WERI-Rb-1 (cell line): ENCODE data around the gene C6orf120.

ENCODE experiments used
- DNase-seq: peaks from one replicate; pipeline ENCODE4 v3.0.0-alpha.2; 2020
- H3K27ac ChIP-seq: fragments of 250-450 bp; sonication (Bioruptor Pico); 2 replicates; pipeline ENCODE4 v1.5.1; 2020; ENCODE audit warnings: mild to moderate bottlenecking, moderate library complexity
- H3K27me3 ChIP-seq: fragments of 250-450 bp; sonication (Bioruptor Pico); 2 replicates; pipeline ENCODE4 v1.5.1; 2021; ENCODE audit warnings: mild to moderate bottlenecking, low read depth, moderate library complexity; ENCODE audit not compliant: insufficient read depth, severe bottlenecking
- H3K36me3 ChIP-seq: fragments of 250-450 bp; sonication (Bioruptor Pico); 2 replicates; pipeline ENCODE4 v1.5.1; 2020; ENCODE audit warnings: mild to moderate bottlenecking, moderate library complexity
- H3K4me3 ChIP-seq: 2 replicates; pipeline ENCODE4 v1.5.1; 2011; ENCODE audit warnings: low read depth, mild to moderate bottlenecking, control low read depth, low read length
- H3K9me3 ChIP-seq: fragments of 250-450 bp; sonication (Bioruptor Pico); 2 replicates; pipeline ENCODE4 v1.5.1; 2021; ENCODE audit warnings: mild to moderate bottlenecking, moderate library complexity; ENCODE audit not compliant: severe bottlenecking
- CTCF ChIP-seq: IDR thresholded peaks from 2 replicates; pipeline ENCODE4 v1.5.1; 2011; ENCODE audit warnings: low read depth, mild to moderate bottlenecking, control low read depth, inconsistent platforms, low read length

The C6orf120 gene

GRCh38 chr6:169663468-169663867 is 38.5 kb upstream of the C6orf120 start:
- Histone ChIP-seq H3K36me3 (no peaks in the 10 kb centered on the region; the same call in none of the 2 replicates), H3K4me3 (no peak overlapping the region), H3K27me3 (no peaks in the 10 kb centered on the region), H3K9me3 (no peaks in the 10 kb centered on the region), H3K27ac (no peak overlapping the region)
- no peak for DNase-seq
- TF ChIP-seq CTCF: no peak

- Histone ChIP-seq H3K27me3 (no peaks in the 10 kb centered on the region), H3K4me3 (no peak overlapping the region), H3K9me3 (no peaks in the 10 kb centered on the region), H3K36me3 (no peaks in the 10 kb centered on the region; the same call in none of the 2 replicates), H3K27ac (no peak overlapping the region)
- TF ChIP-seq CTCF: no peak
- no peak for DNase-seq
Observed at GRCh38 chr6:169664227-169664626, 37.7 kb upstream of the C6orf120 start.

GRCh38 chr6:169665289-169665688 is 36.6 kb upstream of the C6orf120 start:
- Histone ChIP-seq H3K36me3 (no peaks in the 10 kb centered on the region; the same call in none of the 2 replicates), H3K9me3 (no peaks in the 10 kb centered on the region), H3K27me3 (no peaks in the 10 kb centered on the region), H3K4me3 (no peak overlapping the region), H3K27ac (no peak overlapping the region)
- TF ChIP-seq CTCF: no peak
- DNase-seq: no peak

GRCh38 chr6:169666441-169666840 is 35.5 kb upstream of the C6orf120 start:
- TF ChIP-seq CTCF: no peak
- DNase-seq: no peak
- Histone ChIP-seq H3K9me3 (no peaks in the 10 kb centered on the region), H3K4me3 (no peak overlapping the region), H3K27ac (no peak overlapping the region), H3K27me3 (no peaks in the 10 kb centered on the region), H3K36me3 (no peaks in the 10 kb centered on the region; the same call in none of the 2 replicates)

- no peaks in the 10 kb centered on the region; the same call in none of the 2 replicates for H3K36me3 ChIP-seq
- H3K4me3 ChIP-seq: no peak overlapping the region
- no peaks in the 10 kb centered on the region for H3K9me3 ChIP-seq
- H3K27me3 ChIP-seq: no peaks in the 10 kb centered on the region
- TF ChIP-seq CTCF: no peak
- no peak for DNase-seq
- H3K27ac ChIP-seq: no peak overlapping the region
Observed at GRCh38 chr6:169667716-169668115, 34.2 kb upstream of the C6orf120 start.

- no peak for DNase-seq
- Histone ChIP-seq H3K9me3 (no peaks in the 10 kb centered on the region), H3K27me3 (no peaks in the 10 kb centered on the region), H3K36me3 (no peaks in the 10 kb centered on the region; the same call in none of the 2 replicates), H3K4me3 (no peak overlapping the region), H3K27ac (no peak overlapping the region)
- TF ChIP-seq CTCF: no peak
Observed at GRCh38 chr6:169668203-169668847, 33.6 kb upstream of the C6orf120 start.
